ENCODE results near the gene BATF. TPM values are rescaled to one million over a fixed set of nuclear protein-coding genes. Genes with fewer than 3 reads are reported as not detected.

Gene BATF, protein sequence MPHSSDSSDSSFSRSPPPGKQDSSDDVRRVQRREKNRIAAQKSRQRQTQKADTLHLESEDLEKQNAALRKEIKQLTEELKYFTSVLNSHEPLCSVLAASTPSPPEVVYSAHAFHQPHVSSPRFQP
- total RNA-seq = 0.24 and 10.0 TPM in 2 replicates

DNA sequence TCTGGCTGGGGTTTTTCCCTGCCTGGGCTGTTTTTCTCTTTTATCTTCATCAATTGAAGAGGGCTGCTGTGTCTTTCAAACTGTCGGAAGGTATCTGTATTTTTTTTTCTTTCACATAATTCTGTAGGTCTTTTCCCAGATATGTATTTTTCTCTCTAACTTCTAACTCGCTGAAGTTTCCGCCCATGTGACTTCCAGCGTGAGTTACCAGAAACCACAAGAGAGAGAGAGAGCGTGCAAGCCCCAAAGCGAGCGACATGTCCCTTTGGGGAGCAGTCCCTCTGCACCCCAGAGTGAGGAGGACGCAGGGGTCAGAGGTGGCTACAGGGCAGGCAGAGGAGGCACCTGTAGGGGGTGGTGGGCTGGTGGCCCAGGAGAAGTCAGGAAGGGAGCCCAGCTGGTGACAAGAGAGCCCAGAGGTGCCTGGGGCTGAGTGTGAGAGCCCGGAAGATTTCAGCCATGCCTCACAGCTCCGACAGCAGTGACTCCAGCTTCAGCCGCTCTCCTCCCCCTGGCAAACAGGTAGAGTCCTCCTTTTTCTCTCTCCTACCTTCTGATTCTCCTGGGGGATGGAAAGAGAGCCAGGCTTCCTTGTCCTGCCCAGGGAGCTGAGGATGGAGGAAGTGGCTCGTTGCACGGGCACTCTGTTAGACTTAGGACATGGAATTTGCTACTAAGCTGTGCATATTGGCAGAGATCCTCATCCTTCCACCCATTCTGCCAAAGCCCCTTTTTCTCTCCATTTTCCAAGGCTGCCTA lies at the start of gene BATF:
Gene BATF, plus strand, starts transcription at position 246 of the 759 bp plus-strand sequence. Its CDS starts 214 bp downstream, at position 460.

DNA sequence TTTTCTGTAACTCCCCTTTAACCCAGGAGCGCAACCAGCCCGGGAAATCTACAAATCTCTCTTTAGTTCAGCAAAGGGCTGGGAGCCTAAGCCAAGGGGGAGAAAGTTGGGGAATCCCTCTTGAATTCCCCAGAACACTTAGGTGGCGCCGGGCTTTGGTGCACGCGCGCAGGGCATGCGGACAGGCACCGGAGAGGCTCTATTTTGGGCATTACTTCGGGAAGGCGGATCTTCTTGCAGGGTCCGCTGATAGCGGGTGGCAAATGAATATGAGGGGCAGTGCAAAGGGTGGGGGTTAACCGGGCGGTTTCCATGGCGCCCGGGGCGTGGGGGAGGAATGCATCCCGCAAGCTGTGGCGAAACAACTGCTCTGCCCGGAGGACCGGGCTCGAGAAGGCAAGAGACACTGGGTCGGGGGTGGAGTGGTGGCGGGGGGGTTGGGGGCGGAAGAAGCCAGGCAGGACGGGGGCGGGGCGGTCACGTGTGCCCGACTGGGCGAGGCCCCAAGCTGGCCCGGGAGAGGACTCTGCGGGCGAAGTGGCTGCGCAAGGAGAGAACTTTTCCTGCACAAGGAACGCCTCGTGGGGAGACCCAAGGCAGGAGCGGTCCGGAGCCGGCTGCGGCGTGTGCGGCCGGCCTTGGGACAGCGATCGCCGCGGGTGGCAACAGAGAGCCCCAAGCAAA lies 56.0 kb downstream of the BATF start, which contains the start of gene FLVCR2:
Gene FLVCR2, plus strand, starts transcription at position 519 of the 684 bp plus-strand sequence. CDS start 353 bp downstream, outside the sequence.

Other genes with a start within 250 kb of the BATF start
- gene FOS, start 243.6 kb upstream of the BATF start, total RNA-seq = 105 and 190 TPM in 2 replicates
- gene JDP2, start 94.4 kb upstream of the BATF start, total RNA-seq = 58.2 and 66.7 TPM in 2 replicates
- 1.7 and 2.8 TPM in 2 replicates for gene FLVCR2, start 56.2 kb downstream of the BATF start, total RNA-seq
- 6.3 and 6.6 TPM in 2 replicates for gene ERG28, start 138.4 kb downstream of the BATF start, total RNA-seq
- gene TTLL5, start 138.8 kb downstream of the BATF start, total RNA-seq = 10.4 TPM in 2 replicates